Bronchial epithelial cell (primary cell): ENCODE results near the gene AGMAT. TPM values are rescaled to one million over a fixed set of nuclear protein-coding genes. Genes with fewer than 3 reads are reported as not detected.

ENCODE experiments used
- DNase-seq: peaks from one replicate; pipeline ENCODE4 v3.0.0-alpha.2; 2010; ENCODE audit warnings: low read depth
- FAIRE-seq: peaks from 2 replicates; lab custom pipeline; 2011; peaks lifted over from hg19 to GRCh38; lab: Jason Lieb, UNC
- H3K27me3 ChIP-seq: 2 replicates; pipeline ENCODE4 v1.5.1; 2011; ENCODE audit warnings: low read length; ENCODE audit not compliant: control insufficient read depth, insufficient read depth
- H3K36me3 ChIP-seq: 2 replicates; pipeline ENCODE4 v1.5.1; 2011; ENCODE audit warnings: low read length; ENCODE audit not compliant: control insufficient read depth, insufficient read depth
- H3K4me3 ChIP-seq: 2 replicates; pipeline ENCODE4 v1.5.1; 2011; ENCODE audit warnings: mild to moderate bottlenecking, low read depth, low read length, control low read depth
- total RNA-seq: library from RNA; depleted of rRNA; stranded (reverse); fragments of >200 nt; gene quantifications from 2 replicates; pipeline ENCODE4 v1.2.1, GENCODE V29; 2014
- TF ChIP-seq, protein P1 (sequence below): IDR thresholded peaks from 2 replicates; pipeline ENCODE4 v1.5.1; 2011; ENCODE audit warnings: mild to moderate bottlenecking, moderate library complexity, low read length, control low read depth, inconsistent platforms; ENCODE audit not compliant: insufficient read depth, severe bottlenecking

Gene AGMAT
- total RNA-seq, 1 donor from 2014 or later = 1.6 TPM

DNA sequence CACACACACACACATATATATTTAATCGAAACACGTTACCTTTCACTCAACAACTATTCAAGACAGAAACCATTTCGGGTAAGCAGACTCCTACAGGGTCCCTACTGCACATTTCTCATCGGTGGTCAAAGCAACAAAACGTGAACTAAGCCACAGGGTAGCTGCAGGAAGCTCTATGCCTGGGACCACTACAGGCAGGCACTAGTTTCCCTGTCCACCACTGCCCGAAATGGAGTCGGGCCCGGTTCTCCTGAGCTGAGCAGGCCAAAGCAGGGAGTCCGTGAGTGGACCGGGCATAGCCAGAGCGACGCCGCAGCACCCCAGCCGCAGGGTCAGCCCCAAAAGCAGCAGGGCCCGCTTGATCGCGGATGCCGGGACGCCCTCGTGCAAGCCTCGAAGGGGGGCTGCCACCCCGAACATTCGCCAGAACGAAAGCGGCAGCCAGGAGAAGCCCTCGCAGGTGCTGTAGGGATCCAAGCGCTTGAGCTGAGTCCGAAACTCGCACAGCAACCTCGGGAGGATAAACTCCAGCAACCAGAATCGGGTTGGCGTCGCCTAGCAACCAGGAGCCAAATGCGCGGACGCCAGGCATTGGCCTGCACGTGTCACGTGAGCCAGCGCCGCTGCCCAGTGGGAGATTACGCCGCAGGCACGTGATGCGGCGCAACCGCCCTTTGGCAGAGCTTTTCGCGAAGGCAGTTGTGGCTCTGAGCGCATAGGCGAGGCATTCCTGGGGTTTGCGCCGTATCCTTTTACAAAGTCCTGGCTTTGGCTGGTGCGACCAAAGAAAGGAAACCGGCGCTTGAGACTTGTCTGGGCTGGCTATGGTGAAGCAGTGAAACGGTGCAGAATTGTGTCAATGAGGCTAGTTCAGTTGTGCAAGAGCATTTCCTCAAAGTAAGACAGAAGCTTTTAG, 18.5 kb upstream of the AGMAT start:
- Histone ChIP-seq H3K27me3 (no peaks in the 10 kb centered on the region), H3K36me3 (no peaks in the 10 kb centered on the region), H3K4me3 (peak overlapping the region; percentile 61)
- DNase-seq = peak; percentile 95
- TF ChIP-seq, protein P1, sequence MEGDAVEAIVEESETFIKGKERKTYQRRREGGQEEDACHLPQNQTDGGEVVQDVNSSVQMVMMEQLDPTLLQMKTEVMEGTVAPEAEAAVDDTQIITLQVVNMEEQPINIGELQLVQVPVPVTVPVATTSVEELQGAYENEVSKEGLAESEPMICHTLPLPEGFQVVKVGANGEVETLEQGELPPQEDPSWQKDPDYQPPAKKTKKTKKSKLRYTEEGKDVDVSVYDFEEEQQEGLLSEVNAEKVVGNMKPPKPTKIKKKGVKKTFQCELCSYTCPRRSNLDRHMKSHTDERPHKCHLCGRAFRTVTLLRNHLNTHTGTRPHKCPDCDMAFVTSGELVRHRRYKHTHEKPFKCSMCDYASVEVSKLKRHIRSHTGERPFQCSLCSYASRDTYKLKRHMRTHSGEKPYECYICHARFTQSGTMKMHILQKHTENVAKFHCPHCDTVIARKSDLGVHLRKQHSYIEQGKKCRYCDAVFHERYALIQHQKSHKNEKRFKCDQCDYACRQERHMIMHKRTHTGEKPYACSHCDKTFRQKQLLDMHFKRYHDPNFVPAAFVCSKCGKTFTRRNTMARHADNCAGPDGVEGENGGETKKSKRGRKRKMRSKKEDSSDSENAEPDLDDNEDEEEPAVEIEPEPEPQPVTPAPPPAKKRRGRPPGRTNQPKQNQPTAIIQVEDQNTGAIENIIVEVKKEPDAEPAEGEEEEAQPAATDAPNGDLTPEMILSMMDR = no peak
- FAIRE-seq = peak; percentile 95

DNA sequence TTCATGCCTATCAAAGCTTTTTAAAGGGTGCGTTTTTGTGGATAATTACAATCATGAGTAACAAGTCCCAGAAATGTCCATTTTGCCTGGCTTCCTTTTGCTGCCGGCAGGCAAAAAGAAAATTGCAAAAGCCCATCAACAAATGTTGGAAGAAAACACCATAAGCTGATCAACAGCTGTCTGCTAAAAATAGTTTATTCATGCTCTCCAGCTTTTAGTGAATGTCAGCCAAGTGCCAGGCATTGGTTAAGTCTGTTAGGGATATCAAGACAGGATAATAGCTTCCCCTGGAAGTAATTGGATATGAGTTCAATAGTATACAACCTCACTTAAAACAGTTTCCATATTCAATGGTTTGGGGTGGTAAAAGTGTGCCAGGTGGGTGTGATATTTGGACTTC, 13.6 kb upstream of the AGMAT start:
- DNase-seq (no peak), FAIRE-seq (no peak)
- Histone ChIP-seq H3K36me3 (no peaks in the 10 kb centered on the region), H3K27me3 (no peaks in the 10 kb centered on the region), H3K4me3 (no peak overlapping the region)
- TF ChIP-seq, protein P1 = no peak

DNA sequence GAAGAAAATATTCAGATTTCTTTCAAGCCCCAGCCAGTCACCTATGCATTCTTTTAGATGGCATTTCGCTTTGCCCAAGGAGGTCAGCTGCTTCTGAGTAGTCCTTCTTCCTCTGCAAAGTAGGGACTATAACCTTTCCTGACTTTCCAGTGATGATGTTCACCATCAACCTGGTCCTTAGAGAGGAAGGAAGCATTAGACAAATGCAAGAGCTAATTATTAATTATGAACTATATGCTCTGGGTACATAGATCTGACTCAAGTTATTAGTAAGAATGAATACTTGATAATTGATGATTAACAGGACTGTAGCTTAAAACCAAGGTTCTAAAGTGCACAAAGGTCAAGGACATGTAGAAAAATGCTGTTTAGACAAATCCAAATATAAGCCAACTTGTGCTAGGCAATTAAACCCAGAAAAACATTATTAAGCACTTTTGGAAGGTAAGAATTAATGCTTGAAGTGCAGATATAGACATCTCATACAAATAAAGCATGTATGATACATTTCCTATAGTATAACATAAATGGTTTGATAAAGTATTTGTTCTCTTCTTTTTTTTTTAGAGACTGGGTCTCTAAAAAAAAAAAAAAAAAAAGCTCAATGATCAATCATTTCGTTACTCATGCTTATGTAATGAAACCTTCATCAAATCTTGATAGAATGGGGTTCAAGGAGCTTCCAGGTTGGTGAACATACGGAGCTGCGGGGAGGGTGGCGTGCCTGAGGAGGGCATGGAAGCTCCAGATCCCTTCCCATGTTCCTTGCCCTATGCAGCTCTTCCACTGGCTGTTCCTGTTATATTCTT, 11.2 kb upstream of the AGMAT start:
- no peak for FAIRE-seq
- TF ChIP-seq, protein P1 = no peak

DNA sequence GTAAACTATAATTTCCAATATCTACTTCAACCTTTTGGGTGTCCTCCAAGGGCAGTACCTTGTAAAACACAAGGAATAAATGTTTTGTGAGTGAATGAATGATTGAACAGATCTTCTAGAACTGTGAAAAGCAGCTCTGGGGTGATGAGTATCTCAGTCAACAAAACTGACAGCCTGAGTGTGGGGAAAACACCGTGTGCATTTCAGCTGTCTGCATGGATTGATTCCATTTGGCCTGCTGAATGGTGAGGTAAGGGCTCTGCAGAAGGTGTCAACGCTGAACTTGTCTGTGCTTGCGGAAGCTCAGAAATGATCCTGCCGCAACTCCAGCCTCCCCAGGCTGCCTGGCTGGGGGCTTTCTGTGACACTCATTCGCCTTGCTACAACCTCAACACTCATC, 7.4 kb upstream of the AGMAT start:
- TF ChIP-seq, protein P1 = no peak
- no peak for FAIRE-seq
- H3K27me3 ChIP-seq = no peaks in the 10 kb centered on the region

More for the DNA sequence above, 11.2 kb upstream of the AGMAT start:
- no peaks in the 10 kb centered on the region for H3K36me3 ChIP-seq
- no peak for DNase-seq
- no peaks in the 10 kb centered on the region for H3K27me3 ChIP-seq
- no peak overlapping the region for H3K4me3 ChIP-seq

DNA sequence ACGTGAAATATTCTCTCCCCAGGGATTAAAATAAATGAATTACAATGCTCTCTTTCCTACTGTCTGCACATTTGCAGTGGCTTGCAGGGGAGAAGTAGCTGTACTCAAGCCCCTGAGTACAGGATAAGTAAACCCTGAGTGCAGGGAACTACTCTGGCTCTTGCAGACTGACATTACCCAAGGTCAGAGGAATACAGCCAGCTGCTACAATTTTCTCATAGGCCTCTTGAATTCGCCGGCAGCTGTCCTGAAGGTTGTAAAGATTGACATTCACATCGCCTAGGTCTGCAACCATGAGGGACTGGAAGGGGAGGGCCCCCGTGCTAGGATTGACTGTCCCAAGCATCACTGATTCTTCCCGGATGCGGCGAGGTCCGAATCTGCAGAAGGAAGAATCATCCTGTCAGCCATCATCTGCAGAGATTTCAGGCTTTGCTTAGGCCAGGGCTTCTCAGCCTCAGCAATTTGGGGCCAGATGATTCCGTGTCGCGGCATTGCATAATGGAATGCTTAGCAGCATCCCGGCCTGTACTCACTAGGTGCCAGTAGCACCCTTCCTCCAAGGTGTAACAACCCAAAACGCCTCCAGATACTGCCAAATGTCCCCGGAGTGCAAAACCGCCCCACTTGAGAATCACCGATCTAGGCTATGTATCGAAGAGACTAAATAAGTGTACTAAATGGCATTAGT, 1.7 kb downstream of the AGMAT start:
- no peak for FAIRE-seq
- no peaks in the 10 kb centered on the region for H3K36me3 ChIP-seq

More for the DNA sequence above, 7.4 kb upstream of the AGMAT start:
- DNase-seq = peak; percentile 83
- no peak overlapping the region for H3K4me3 ChIP-seq
- H3K36me3 ChIP-seq = no peaks in the 10 kb centered on the region

More for the DNA sequence above, 1.7 kb downstream of the AGMAT start:
- DNase-seq = no peak
- TF ChIP-seq, protein P1 = no peak
- Histone ChIP-seq H3K27me3 (no peaks in the 10 kb centered on the region), H3K4me3 (no peak overlapping the region)
